Kidney (tissue), 14 donors: Measurements from ENCODE around the gene IP6K3. TPM values are rescaled to one million over a fixed set of nuclear protein-coding genes. Genes with fewer than 3 reads are reported as not detected.

Experiments used
- DNase-seq, 5 donors: peaks; one replicate each; pipeline ENCODE4 v3.0.0-alpha.2; 2013 to 2020
- FAIRE-seq: peaks from 2 replicates; lab custom pipeline; 2012; peaks lifted over from hg19 to GRCh38; lab: Jason Lieb, UNC
- H3K27ac ChIP-seq, 2 donors: one replicate each; pipeline ENCODE4 v1.7.0; 2013; ENCODE audit warnings: low read depth in 2 of 2, low read length in 2 of 2, inconsistent platforms in 1 of 2
- H3K27me3 ChIP-seq: one replicate; pipeline ENCODE4 v1.7.1; 2013; ENCODE audit warnings: low read length, inconsistent platforms; ENCODE audit not compliant: control insufficient read depth, insufficient read depth
- H3K36me3 ChIP-seq, 3 donors: one replicate each; pipeline versions ENCODE4 v1.7.0 to v1.7.1; 2013; ENCODE audit warnings: low read length in 3 of 3, control low read depth in 1 of 3, inconsistent platforms in 1 of 3; ENCODE audit not compliant: insufficient read depth in 3 of 3, control insufficient read depth in 2 of 3
- H3K4me1 ChIP-seq, 3 donors: one replicate each; pipeline versions ENCODE4 v1.7.0 to v1.7.1; 2013; ENCODE audit warnings: low read length in 3 of 3, inconsistent platforms in 1 of 3, low read depth in 1 of 3; ENCODE audit not compliant: control insufficient read depth in 2 of 3, insufficient read depth in 2 of 3
- H3K4me3 ChIP-seq, 3 donors: one replicate each; pipeline versions ENCODE4 v1.7.0 to v1.8.1; 2013; ENCODE audit warnings: low read length in 3 of 3, control low read depth in 1 of 3, inconsistent platforms in 1 of 3
- H3K9ac ChIP-seq, 3 donors: one replicate each; pipeline versions ENCODE4 v1.7.0 to v1.7.1; 2013; ENCODE audit warnings: low read length in 3 of 3, control low read depth in 1 of 3, inconsistent platforms in 1 of 3
- H3K9me3 ChIP-seq, 3 donors: one replicate each; pipeline versions ENCODE4 v1.7.0 to v1.7.1; 2013; ENCODE audit warnings: low read length in 3 of 3, control low read depth in 1 of 3, inconsistent platforms in 1 of 3; ENCODE audit not compliant: control insufficient read depth in 2 of 3, insufficient read depth in 1 of 3
- CTCF ChIP-seq: IDR thresholded peaks from 3 replicates; pipeline ENCODE4 v1.5.1; 2012; ENCODE audit warnings: mild to moderate bottlenecking, moderate library complexity, borderline replicate concordance; ENCODE audit not compliant: insufficient read depth; ENCODE audit errors: extremely low read depth
- intact Hi-C: fragments of 100-400 bp; cut with DNase I; formaldehyde crosslinking; loops from one replicate; pipeline ENCODE4 v1.11.1; 2022
- polyA plus RNA-seq: library from polyadenylated mRNA; stranded (reverse); fragments of 350-450 nt; fragmentation: Illumina TruSeq; extraction: RNeasy Lipid Tissue Mini Kit (QIAGEN cat#74804); gene quantifications from one replicate; pipeline ENCODE4 v1.2.3, GENCODE V29; 2014; ENCODE audit warnings: low read depth, low replicate concordance; ENCODE audit not compliant: insufficient read depth
- total RNA-seq: library from RNA; stranded (reverse); fragmentation: NEBNext Ultra II Directional; extraction: Animal tissue kit (Norgen Biotek cat#: 25700); gene quantifications from one replicate; pipeline ENCODE4 v1.2.1, GENCODE V29; 2021
- donor health status: control.
- donor health status: control.
- donor health status: control.
- donor health status: control.
- donor health status: control.
- donor health status: DM: yes; HTN: yes; CAD: no.
- donor health status: Normal renal cell carcinoma (clear cell type).

The IP6K3 gene
- total and polyA plus RNA-seq, 2 donors from 2014 or later, result 0.47 to 4.0 TPM

- peak in 1 of 5 donors; percentile 53 for DNase-seq
- no peaks in the 10 kb centered on the region for H3K27me3 ChIP-seq
- intact Hi-C loops, result no loop called here
- no peaks in the 10 kb centered on the region for H3K36me3 ChIP-seq
- no peaks in the 10 kb centered on the region for H3K9me3 ChIP-seq
- peaks cover 0 to 3% (median 0%) of the 10 kb centered on the region in 3 donors for H3K4me1 ChIP-seq
- no peak overlapping the region for H3K9ac ChIP-seq
- no peak overlapping the region for H3K4me3 ChIP-seq
- FAIRE-seq, result no peak
- H3K27ac ChIP-seq, result no peak overlapping the region
- TF ChIP-seq CTCF, result no peak
These were observed 18.3 kb downstream of the IP6K3 start for GRCh38 chr6:33728438-33728837.

DNA sequence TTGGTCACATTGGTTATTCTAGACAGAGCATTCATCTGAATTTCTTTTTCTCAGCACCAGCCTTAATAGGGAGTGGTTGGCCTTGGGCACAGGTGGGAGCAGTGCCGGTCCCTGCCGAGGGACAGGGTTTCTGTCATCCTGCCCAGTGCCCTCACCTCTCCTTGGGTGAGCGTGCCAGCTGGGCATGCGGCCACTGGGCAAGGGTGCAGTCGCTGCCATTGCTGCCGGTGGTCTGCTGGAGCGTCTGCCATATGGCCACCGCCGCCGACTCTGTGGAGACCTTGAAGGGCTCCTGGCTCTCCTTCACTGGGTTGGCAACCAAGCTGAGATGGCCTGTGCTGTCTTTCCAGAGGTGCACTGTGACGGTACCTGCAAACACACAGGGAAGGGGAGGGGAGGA is 18.8 kb downstream of the IP6K3 start:
- H3K4me1 ChIP-seq, result peaks cover 0 to 3% (median 0%) of the 10 kb centered on the region in 3 donors
- no peaks in the 10 kb centered on the region for H3K9me3 ChIP-seq
- peak in 1 of 5 donors; percentile 56 for DNase-seq
- no peaks in the 10 kb centered on the region for H3K27me3 ChIP-seq
- no peak overlapping the region for H3K4me3 ChIP-seq
- H3K36me3 ChIP-seq, result no peaks in the 10 kb centered on the region
- no peak for TF ChIP-seq CTCF
- FAIRE-seq, result no peak
- H3K9ac ChIP-seq, result no peak overlapping the region
- intact Hi-C loops, result no loop called here
- H3K27ac ChIP-seq, result no peak overlapping the region

DNA sequence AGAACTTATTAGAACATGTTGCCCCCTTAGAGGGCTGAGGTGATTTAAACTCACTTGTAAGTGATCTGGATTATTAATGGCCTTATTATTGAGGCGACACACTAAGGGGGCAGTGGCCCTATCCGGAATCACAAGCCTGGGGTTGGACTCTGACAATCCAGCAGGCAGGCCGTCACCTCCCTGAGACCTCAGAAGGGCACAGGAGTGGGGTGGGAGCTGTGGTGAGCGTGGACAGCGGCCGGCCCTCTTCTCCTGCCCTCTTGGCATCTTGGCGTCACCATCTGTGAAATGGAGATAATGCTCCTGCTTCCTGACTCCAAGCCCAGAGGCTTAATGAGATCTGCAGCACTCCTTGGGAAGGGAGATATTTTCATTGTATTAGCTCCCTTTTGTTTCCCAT is 19.6 kb downstream of the IP6K3 start:
- no peak for FAIRE-seq
- no peak overlapping the region for H3K27ac ChIP-seq
- H3K9ac ChIP-seq, result no peak overlapping the region
- H3K4me1 ChIP-seq, result no peaks in the 10 kb centered on the region
- intact Hi-C loops, result no loop called here
- no peaks in the 10 kb centered on the region for H3K9me3 ChIP-seq
- H3K36me3 ChIP-seq, result no peaks in the 10 kb centered on the region
- no peak for TF ChIP-seq CTCF
- peak in 1 of 5 donors; percentile 39 for DNase-seq
- no peaks in the 10 kb centered on the region for H3K27me3 ChIP-seq
- H3K4me3 ChIP-seq, result no peak overlapping the region

DNA sequence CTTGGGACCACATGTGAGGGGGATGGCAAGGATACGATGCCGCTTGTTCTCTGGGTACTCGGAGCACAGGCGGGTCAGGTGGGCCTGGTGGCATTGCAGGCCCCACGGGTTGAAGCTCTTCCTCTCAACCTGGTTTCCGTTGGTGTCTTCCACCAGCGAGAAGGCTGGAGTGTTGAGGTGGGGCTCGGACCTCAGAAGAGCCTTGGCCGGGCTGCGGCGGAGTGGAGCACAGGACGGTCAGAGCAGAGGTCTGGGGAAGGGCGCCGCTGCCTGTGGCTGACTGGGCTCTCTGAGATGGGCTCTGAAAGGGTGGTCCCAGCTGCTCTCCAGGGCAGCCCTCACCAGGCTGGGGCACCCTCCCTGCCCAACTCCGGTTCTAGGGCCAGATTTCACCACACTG is 20.0 kb downstream of the IP6K3 start:
- Histone ChIP-seq H3K9me3 (no peaks in the 10 kb centered on the region), H3K36me3 (no peaks in the 10 kb centered on the region), H3K4me3 (no peak overlapping the region), H3K27me3 (no peaks in the 10 kb centered on the region), H3K4me1 (no peaks in the 10 kb centered on the region), H3K27ac (no peak overlapping the region), H3K9ac (no peak overlapping the region)
- peak in 1 of 5 donors; percentile 49 for DNase-seq
- FAIRE-seq, result no peak
- TF ChIP-seq CTCF, result no peak
- intact Hi-C loops, result no loop called here
